Measurements from ENCODE around the gene ORM2.

DNA sequence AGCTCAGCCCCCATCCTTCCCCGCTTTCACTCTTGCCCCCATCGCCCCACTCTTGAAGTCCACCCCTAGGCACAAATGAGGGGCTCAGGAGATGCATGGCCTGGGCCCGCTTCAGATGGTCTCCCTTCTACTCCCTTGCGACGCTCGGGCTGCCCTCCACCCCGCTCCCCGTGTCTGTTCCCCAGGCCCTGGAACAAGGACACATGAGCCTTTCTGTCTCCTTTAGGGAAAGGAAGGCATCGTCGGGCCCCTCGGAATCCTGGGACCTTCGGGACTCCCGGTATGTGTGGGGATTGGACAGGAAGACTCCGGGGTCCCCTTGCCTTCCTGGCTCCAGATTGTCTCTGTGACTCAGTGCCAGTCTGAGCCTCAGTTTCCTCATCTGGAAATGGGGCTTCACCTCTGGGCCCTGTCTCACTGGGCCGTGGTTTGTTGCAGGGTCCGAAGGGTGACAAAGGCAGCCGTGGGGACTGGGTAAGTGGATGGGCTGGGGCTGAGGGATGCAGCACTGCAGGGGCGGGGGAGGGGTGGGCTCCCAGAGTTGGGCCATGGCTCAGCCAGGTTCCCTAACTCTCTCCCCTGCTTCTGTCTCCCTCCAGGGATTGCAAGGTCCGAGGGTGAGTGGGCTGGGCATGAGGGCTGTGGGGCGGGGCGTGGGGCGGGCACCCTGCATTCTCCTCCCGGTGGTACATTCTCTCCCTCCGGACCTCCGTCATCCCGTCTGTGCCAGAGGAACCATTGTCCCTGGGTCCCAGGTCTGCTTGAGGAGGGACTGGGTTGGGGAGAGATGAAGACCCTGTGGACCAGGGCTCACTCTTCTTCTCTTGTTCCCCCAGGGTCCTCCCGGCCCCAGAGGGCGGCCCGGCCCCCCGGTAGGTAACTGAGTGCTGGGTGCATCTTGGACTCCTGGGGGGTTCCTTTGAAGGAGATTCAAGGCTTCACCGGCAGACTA is 28.5 kb upstream of the ORM2 start:
- TF ChIP-seq, protein P1, sequence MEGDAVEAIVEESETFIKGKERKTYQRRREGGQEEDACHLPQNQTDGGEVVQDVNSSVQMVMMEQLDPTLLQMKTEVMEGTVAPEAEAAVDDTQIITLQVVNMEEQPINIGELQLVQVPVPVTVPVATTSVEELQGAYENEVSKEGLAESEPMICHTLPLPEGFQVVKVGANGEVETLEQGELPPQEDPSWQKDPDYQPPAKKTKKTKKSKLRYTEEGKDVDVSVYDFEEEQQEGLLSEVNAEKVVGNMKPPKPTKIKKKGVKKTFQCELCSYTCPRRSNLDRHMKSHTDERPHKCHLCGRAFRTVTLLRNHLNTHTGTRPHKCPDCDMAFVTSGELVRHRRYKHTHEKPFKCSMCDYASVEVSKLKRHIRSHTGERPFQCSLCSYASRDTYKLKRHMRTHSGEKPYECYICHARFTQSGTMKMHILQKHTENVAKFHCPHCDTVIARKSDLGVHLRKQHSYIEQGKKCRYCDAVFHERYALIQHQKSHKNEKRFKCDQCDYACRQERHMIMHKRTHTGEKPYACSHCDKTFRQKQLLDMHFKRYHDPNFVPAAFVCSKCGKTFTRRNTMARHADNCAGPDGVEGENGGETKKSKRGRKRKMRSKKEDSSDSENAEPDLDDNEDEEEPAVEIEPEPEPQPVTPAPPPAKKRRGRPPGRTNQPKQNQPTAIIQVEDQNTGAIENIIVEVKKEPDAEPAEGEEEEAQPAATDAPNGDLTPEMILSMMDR (IDR thresholded peaks at IDR 0.05), result no peak
- TF ChIP-seq EP300 (IDR thresholded peaks at IDR 0.05) (no peak), POLR2A (IDR thresholded peaks at IDR 0.05) (no peak)

All from tibial nerve (tissue), 4 donors.